Heart right ventricle (tissue), 16 donors: ENCODE measurements around the gene HMBS. TPM values are rescaled to one million over a fixed set of nuclear protein-coding genes. Genes with fewer than 3 reads are reported as not detected.

Source experiments
- ATAC-seq, 8 donors: fragments of 200-7000 bp; cut with Tn5 transposase; one replicate each; pipeline ENCODE4 v1.9.1; 2020; ENCODE audit warnings: mild to moderate bottlenecking in 8 of 8, moderate library complexity in 8 of 8, moderate number of reproducible peaks in 1 of 8
- DNase-seq, 2 donors: peaks; one replicate each; pipeline ENCODE4 v3.0.0-alpha.2; 2020
- H3K27ac ChIP-seq, 10 donors: fragments of 200-600 bp; sonication (generic) in 2 of 10; one replicate each; pipeline versions ENCODE4 v1.5.0 to v1.8.0; 2020 to 2022; ENCODE audit warnings: mild to moderate bottlenecking in 3 of 10
- H3K27me3 ChIP-seq, 7 donors: fragments of 200-600 bp; one replicate each; pipeline ENCODE4 v1.8.0; 2021 to 2022; ENCODE audit warnings: mild to moderate bottlenecking in 2 of 7
- H3K36me3 ChIP-seq, 9 donors: fragments of 200-600 bp; sonication (generic) in 1 of 9; one replicate each; pipeline versions ENCODE4 v1.5.0 to v1.8.0; 2020 to 2022; ENCODE audit warnings: mild to moderate bottlenecking in 2 of 9
- H3K4me1 ChIP-seq, 9 donors: fragments of 200-600 bp; sonication (generic) in 1 of 9; one replicate each; pipeline versions ENCODE4 v1.5.0 to v1.8.0; 2020 to 2022; ENCODE audit warnings: mild to moderate bottlenecking in 4 of 9
- H3K4me3 ChIP-seq, 10 donors: fragments of 200-600 bp; sonication (generic) in 2 of 10; one replicate each; pipeline versions ENCODE4 v1.5.0 to v1.8.0; 2020 to 2022; ENCODE audit warnings: mild to moderate bottlenecking in 7 of 10, moderate library complexity in 2 of 10
- H3K9me3 ChIP-seq, 11 donors: fragments of 200-600 bp in 10 of 11; sonication (generic) in 2 of 11; one replicate each; pipeline versions ENCODE4 v1.5.0 to v1.8.0; 2013 to 2022; ENCODE audit warnings: mild to moderate bottlenecking in 2 of 11, control low read depth in 1 of 11, moderate library complexity in 1 of 11
- WGBS, 2 donors: extraction: QIAGEN DNeasy Blood & Tissue Kit; methylation state at CpG; one replicate each; pipeline ENCODE4 v1.1.7; 2013; ENCODE audit warnings: inconsistent platforms in 1 of 2; 5-methylcytosine and 5-hydroxymethylcytosine counted together
- intact Hi-C, 10 donors: fragments of 100-400 bp; cut with DNase I; formaldehyde crosslinking; loops; one replicate each; pipeline versions ENCODE4 v1.11.1 to v1.14.2; 2022
- polyA plus RNA-seq, 2 donors: library from polyadenylated mRNA; stranded (reverse); fragments of 200-250 nt; gene quantifications; one replicate each; pipeline ENCODE4 v1.2.3, GENCODE V29; 2013
- total RNA-seq, 10 donors: library from RNA; stranded (reverse); fragmentation: NEBNext Ultra II Directional in 3 of 10; extraction: Animal tissue kit (Norgen Biotek cat#: 25700) in 3 of 10; gene quantifications; one replicate each; pipeline versions ENCODE4 v1.2.1 to v1.2.4, GENCODE V29; 2021 to 2023
- TF ChIP-seq, protein P1 (sequence below), 9 donors: fragments of 200-600 bp; sonication (generic) in 2 of 9; IDR thresholded peaks; one replicate each; pipeline versions ENCODE4 v1.5.0 to v1.8.0; 2021 to 2022; ENCODE audit warnings: antibody characterized with exemption in 9 of 9, mild to moderate bottlenecking in 5 of 9, moderate library complexity in 1 of 9
- donor health status: Arrhythmogenic right ventricular cardiomyopathy.
- donor health status: ischemic (EF 13 %, LVEDD 7.1; RV severe dilation, severe dysfunction).
- donor health status: healthy with polysubstance abuse.
- donor health status: DM: no; HTN: yes; CAD: no.
- donor health status: DM: no; HTN: no; CAD: no.
- donor health status: ischemic (EF 25% LVEDD 6.9; RV normal size, moderate dysfunction).
- donor health status: ischemic (EF 25% LVEDD 5.7; RV mildly dilated, moderate dysfunction).
- donor health status: healthy.
- donor health status: DM: yes; HTN: yes; CAD: no.
- donor health status: Ischemic cardiomyopathy.
- donor health status: ischemic (EF 35%, LVEDD 5.7; RV mildly dilated, moderate dysfunction).
- donor health status: nonischemic (EF 11% LVEDD 7.7; RV severe dilation, severe dysfunction).
- donor health status: DM: yes; HTN: yes; CAD: no.
- donor health status: PGD.
- donor health status: ischemic (EF 29% LVEDD 5.4; RV normal size, mild dysfunction).
- donor health status: nonischemic (EF 23%, LVEDD 6.1; RV moderate dilation, normal function).

The HMBS gene
- total and polyA plus RNA-seq, 12 donors: 14.3 to 39.7 (median 18.9) TPM

DNA sequence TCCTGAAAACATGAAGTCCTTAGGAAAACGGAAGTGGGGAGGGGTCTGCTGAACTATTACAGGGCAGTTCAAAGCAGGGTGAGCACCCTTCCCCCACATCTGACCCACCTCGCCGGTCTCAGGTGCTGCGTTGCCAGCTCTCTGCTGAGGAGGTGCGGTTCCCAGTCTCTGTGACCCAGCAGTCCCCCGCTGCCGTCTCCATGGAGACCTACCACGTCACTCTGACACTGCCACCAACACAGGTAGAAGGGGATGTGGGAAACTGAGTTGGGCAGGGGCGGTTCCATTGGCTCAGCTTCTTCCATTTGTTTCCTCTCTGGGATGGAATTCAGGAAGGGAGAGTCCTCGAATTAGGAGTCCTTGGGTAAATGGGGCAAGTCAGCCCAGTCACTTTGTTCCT lies 25.8 kb downstream of the HMBS start:
- no peak overlapping the region for H3K27ac ChIP-seq
- H3K36me3 ChIP-seq: peaks cover 0 to 57% (median 18%) of the 10 kb centered on the region in 9 donors
- H3K27me3 ChIP-seq: no peaks in the 10 kb centered on the region
- H3K4me1 ChIP-seq: peaks cover 10 to 47% (median 24%) of the 10 kb centered on the region in 9 donors
- DNase-seq: no peak
- no peak overlapping the region for H3K4me3 ChIP-seq
- TF ChIP-seq, protein P1, sequence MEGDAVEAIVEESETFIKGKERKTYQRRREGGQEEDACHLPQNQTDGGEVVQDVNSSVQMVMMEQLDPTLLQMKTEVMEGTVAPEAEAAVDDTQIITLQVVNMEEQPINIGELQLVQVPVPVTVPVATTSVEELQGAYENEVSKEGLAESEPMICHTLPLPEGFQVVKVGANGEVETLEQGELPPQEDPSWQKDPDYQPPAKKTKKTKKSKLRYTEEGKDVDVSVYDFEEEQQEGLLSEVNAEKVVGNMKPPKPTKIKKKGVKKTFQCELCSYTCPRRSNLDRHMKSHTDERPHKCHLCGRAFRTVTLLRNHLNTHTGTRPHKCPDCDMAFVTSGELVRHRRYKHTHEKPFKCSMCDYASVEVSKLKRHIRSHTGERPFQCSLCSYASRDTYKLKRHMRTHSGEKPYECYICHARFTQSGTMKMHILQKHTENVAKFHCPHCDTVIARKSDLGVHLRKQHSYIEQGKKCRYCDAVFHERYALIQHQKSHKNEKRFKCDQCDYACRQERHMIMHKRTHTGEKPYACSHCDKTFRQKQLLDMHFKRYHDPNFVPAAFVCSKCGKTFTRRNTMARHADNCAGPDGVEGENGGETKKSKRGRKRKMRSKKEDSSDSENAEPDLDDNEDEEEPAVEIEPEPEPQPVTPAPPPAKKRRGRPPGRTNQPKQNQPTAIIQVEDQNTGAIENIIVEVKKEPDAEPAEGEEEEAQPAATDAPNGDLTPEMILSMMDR (IDR thresholded peaks at IDR 0.05): no peak
- no peak for ATAC-seq
- intact Hi-C loops: no loop called here
- H3K9me3 ChIP-seq: no peaks in the 10 kb centered on the region
- WGBS, 2 donors: 85% methylated on average over 10 of the region's 10 CpGs

GRCh38 chr11:119111361-119111925 lies 26.8 kb downstream of the HMBS start:
- peaks cover 9 to 49% (median 21%) of the 10 kb centered on the region in 9 donors for H3K4me1 ChIP-seq
- no peaks in the 10 kb centered on the region for H3K9me3 ChIP-seq
- H3K27ac ChIP-seq: no peak overlapping the region
- WGBS, 2 donors: 96 to 97% methylated on average over 11 of the region's 11 CpGs
- ATAC-seq (no peak), DNase-seq (no peak)
- H3K27me3 ChIP-seq: no peaks in the 10 kb centered on the region
- TF ChIP-seq, protein P1 (IDR thresholded peaks at IDR 0.05): no peak
- H3K36me3 ChIP-seq: peaks cover 0 to 67% (median 20%) of the 10 kb centered on the region in 9 donors
- intact Hi-C loops: no loop called here
- no peak overlapping the region for H3K4me3 ChIP-seq

GRCh38 chr11:119112314-119113020 lies 27.8 kb downstream of the HMBS start:
- ATAC-seq: no peak
- H3K27me3 ChIP-seq: no peaks in the 10 kb centered on the region
- no peak for DNase-seq
- no peak overlapping the region for H3K4me3 ChIP-seq
- peaks cover 0 to 77% (median 20%) of the 10 kb centered on the region in 9 donors for H3K36me3 ChIP-seq
- intact Hi-C loops: no loop called here
- 83 to 94% methylated on average over 12 of the region's 12 CpGs for WGBS, 2 donors
- H3K27ac ChIP-seq: no peak overlapping the region
- H3K9me3 ChIP-seq: no peaks in the 10 kb centered on the region
- H3K4me1 ChIP-seq: peaks cover 5 to 48% (median 17%) of the 10 kb centered on the region in 9 donors
- TF ChIP-seq, protein P1 (IDR thresholded peaks at IDR 0.05): no peak

DNA sequence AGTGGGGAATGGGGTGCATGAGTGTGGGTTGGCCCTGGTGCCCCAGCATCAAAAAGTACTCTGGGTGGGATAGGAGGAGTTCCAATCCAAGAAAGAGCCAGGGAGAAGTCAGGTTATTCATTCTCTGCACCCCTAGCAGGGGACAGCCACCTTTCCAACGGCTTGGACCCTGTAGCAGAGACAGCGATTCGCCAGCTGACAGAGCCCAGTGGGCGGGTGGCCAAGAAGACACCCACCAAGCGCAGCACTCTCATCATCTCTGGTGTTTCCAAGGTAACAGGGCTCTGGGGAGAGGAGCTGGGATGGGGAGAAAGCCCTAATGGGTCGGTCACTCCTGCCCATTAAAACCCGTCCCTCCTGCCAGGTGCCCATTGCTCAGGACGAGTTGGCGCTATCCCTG lies 29.0 kb downstream of the HMBS start:
- Histone ChIP-seq H3K4me3 (no peak overlapping the region), H3K9me3 (no peaks in the 10 kb centered on the region), H3K36me3 (peaks cover 0 to 84% (median 20%) of the 10 kb centered on the region in 9 donors), H3K4me1 (peaks cover 0 to 41% (median 8%) of the 10 kb centered on the region in 9 donors), H3K27ac (no peak overlapping the region), H3K27me3 (no peaks in the 10 kb centered on the region)
- intact Hi-C loops: no loop called here
- DNase-seq (no peak), ATAC-seq (no peak)
- 90 to 97% methylated on average over 9 of the region's 9 CpGs for WGBS, 2 donors
- TF ChIP-seq, protein P1 (IDR thresholded peaks at IDR 0.05): no peak
